ENCODE measurements around the gene ITGBL1. TPM values are rescaled to one million over a fixed set of nuclear protein-coding genes. Genes with fewer than 3 reads are reported as not detected.

Gene ITGBL1
- total RNA-seq, 2 experiments from 2014 or later, result not detected

- no TSS peak for BruUV-seq (replicated peaks)
- TF ChIP-seq EZH2phosphoT487 (IDR thresholded peaks at IDR 0.05; ENCODE audit: borderline replicate concordance, low read depth, low read length) (no peak), CTCF (conservative IDR thresholded peaks at IDR 0.05; ENCODE audit: low read length) (no peak)
- intact Hi-C loops (cut with micrococcal nuclease; ENCODE audit: unreplicated experiment), result no loop called here
- Histone ChIP-seq H3K9me3 (ENCODE audit: low read length) (no peaks in the 10 kb centered on the region), H3K79me2 (ENCODE audit: insufficient read depth, low read depth, low read length) (no peaks in the 10 kb centered on the region), H3K27ac (ENCODE audit: low read depth, low read length, poor library complexity, severe bottlenecking) (no peak overlapping the region), H3K4me3 (ENCODE audit: low read depth, low read length, poor library complexity, severe bottlenecking) (no peak overlapping the region), H3K4me2 (ENCODE audit: low read length) (no peak overlapping the region), H2AFZ (ENCODE audit: low read length) (no peak overlapping the region), H4K20me1 (ENCODE audit: insufficient read depth, low read length) (no peaks in the 10 kb centered on the region), H3K36me3 (ENCODE audit: insufficient read depth, low read length) (no peaks in the 10 kb centered on the region), H3K4me1 (ENCODE audit: insufficient read depth, low read length, poor library complexity, severe bottlenecking) (no peaks in the 10 kb centered on the region), H3K9me2 (ENCODE audit: insufficient read depth, low read length) (no peaks in the 10 kb centered on the region)
- POLR2A ChIA-PET, result interaction anchor here (0.6 kb wide), 1 partner anchor 582 kb away, joined by 3 read pairs; no protein-coding TSS in a partner anchor
- no peak for DNase-seq (ENCODE audit: low spot score)
- CTCF ChIA-PET (ENCODE audit: unreplicated experiment), result no interaction called here
These were observed 276.1 kb downstream of the ITGBL1 start for GRCh38 chr13:101728615-101729014.

GRCh38 chr13:101730420-101731000, 278.0 kb downstream of the ITGBL1 start:
- Histone ChIP-seq H3K4me1 (ENCODE audit: insufficient read depth, low read length, poor library complexity, severe bottlenecking) (no peaks in the 10 kb centered on the region), H3K27ac (ENCODE audit: low read depth, low read length, poor library complexity, severe bottlenecking) (no peak overlapping the region), H3K9me2 (ENCODE audit: insufficient read depth, low read length) (no peaks in the 10 kb centered on the region), H4K20me1 (ENCODE audit: insufficient read depth, low read length) (no peaks in the 10 kb centered on the region), H2AFZ (ENCODE audit: low read length) (no peak overlapping the region), H3K79me2 (ENCODE audit: insufficient read depth, low read depth, low read length) (no peaks in the 10 kb centered on the region), H3K9me3 (ENCODE audit: low read length) (no peaks in the 10 kb centered on the region), H3K4me2 (ENCODE audit: low read length) (no peak overlapping the region), H3K4me3 (ENCODE audit: low read depth, low read length, poor library complexity, severe bottlenecking) (no peak overlapping the region), H3K36me3 (ENCODE audit: insufficient read depth, low read length) (no peaks in the 10 kb centered on the region)
- ChIA-PET POLR2A (no interaction called here), CTCF (ENCODE audit: unreplicated experiment) (no interaction called here)
- TF ChIP-seq EZH2phosphoT487 (IDR thresholded peaks at IDR 0.05; ENCODE audit: borderline replicate concordance, low read depth, low read length) (no peak), CTCF (conservative IDR thresholded peaks at IDR 0.05; ENCODE audit: low read length) (no peak)
- intact Hi-C loops (cut with micrococcal nuclease; ENCODE audit: unreplicated experiment), result no loop called here
- no peak for DNase-seq (ENCODE audit: low spot score)
- BruUV-seq (replicated peaks), result no TSS peak

GRCh38 chr13:101736566-101736965, 284.1 kb downstream of the ITGBL1 start:
- CTCF ChIA-PET (ENCODE audit: unreplicated experiment), result no interaction called here

More at GRCh38 chr13:101736566-101736965, 284.1 kb downstream of the ITGBL1 start:
- Histone ChIP-seq H3K27ac (ENCODE audit: low read depth, low read length, poor library complexity, severe bottlenecking) (no peak overlapping the region), H3K4me1 (ENCODE audit: insufficient read depth, low read length, poor library complexity, severe bottlenecking) (no peaks in the 10 kb centered on the region), H3K4me2 (ENCODE audit: low read length) (no peak overlapping the region), H3K9me3 (ENCODE audit: low read length) (no peaks in the 10 kb centered on the region), H4K20me1 (ENCODE audit: insufficient read depth, low read length) (no peaks in the 10 kb centered on the region), H2AFZ (ENCODE audit: low read length) (no peak overlapping the region), H3K9me2 (ENCODE audit: insufficient read depth, low read length) (no peaks in the 10 kb centered on the region), H3K36me3 (ENCODE audit: insufficient read depth, low read length) (no peaks in the 10 kb centered on the region), H3K4me3 (ENCODE audit: low read depth, low read length, poor library complexity, severe bottlenecking) (no peak overlapping the region), H3K79me2 (ENCODE audit: insufficient read depth, low read depth, low read length) (no peaks in the 10 kb centered on the region)
- BruUV-seq (replicated peaks), result no TSS peak
- POLR2A ChIA-PET, result no interaction called here
- DNase-seq (ENCODE audit: low spot score), result no peak
- intact Hi-C loops (cut with micrococcal nuclease; ENCODE audit: unreplicated experiment), result no loop called here
- TF ChIP-seq EZH2phosphoT487 (IDR thresholded peaks at IDR 0.05; ENCODE audit: borderline replicate concordance, low read depth, low read length), result no peak
